OCI-LY7 (cell line): ENCODE results near the gene UBE2U. TPM values are rescaled to one million over a fixed set of nuclear protein-coding genes. Genes with fewer than 3 reads are reported as not detected.

Experiments used
- BruUV-seq: library from RNA; stranded (reverse); fragments of 400-500 nt; replicated peaks from 2 replicates; lab custom pipeline; 2021; lab: Mats Ljungman, UMichigan
- CTCF ChIA-PET: fragments of 300-600 bp; sonication (Branson Sonifier 250); formaldehyde crosslinking; loops from one replicate; lab custom pipeline; 2022; ENCODE audit warnings: antibody characterized with exemption; ENCODE audit not compliant: unreplicated experiment; lab: Charles Lee
- POLR2A ChIA-PET: fragments of 300-600 bp; sonication (Branson Sonifier 250); formaldehyde crosslinking; loops from one replicate; lab custom pipeline; 2022; ENCODE audit warnings: antibody characterized with exemption; lab: Charles Lee
- DNase-seq: peaks from one replicate; pipeline ENCODE4 v3.0.0-alpha.2; 2015; ENCODE audit warnings: low spot score
- H2AFZ ChIP-seq: fragments of 200-600 bp; sonication (generic), shearing (Covaris generic); 2 replicates; pipeline ENCODE4 v1.6.1; 2014; ENCODE audit warnings: mild to moderate bottlenecking, antibody characterized with exemption, low read length, moderate library complexity
- H3K27ac ChIP-seq: fragments of 200-600 bp; sonication (generic); 2 replicates; pipeline ENCODE4 v1.5.1; 2014; ENCODE audit warnings: mixed run types, low read depth, mild to moderate bottlenecking, moderate library complexity, low read length, inconsistent platforms; ENCODE audit not compliant: poor library complexity, severe bottlenecking
- H3K36me3 ChIP-seq: fragments of 200-600 bp; sonication (generic); 2 replicates; pipeline ENCODE4 v1.6.1; 2014; ENCODE audit warnings: mild to moderate bottlenecking, antibody characterized with exemption, low read length, moderate library complexity, mixed read lengths; ENCODE audit not compliant: insufficient read depth
- H3K4me1 ChIP-seq: fragments of 200-600 bp; sonication (generic); 2 replicates; pipeline ENCODE4 v1.5.1; 2014; ENCODE audit warnings: mild to moderate bottlenecking, low read length; ENCODE audit not compliant: insufficient read depth, poor library complexity, severe bottlenecking
- H3K4me2 ChIP-seq: fragments of 200-600 bp; sonication (generic); 2 replicates; pipeline ENCODE4 v1.6.1; 2014; ENCODE audit warnings: mild to moderate bottlenecking, low read length
- H3K4me3 ChIP-seq: fragments of 200-600 bp; sonication (generic); 2 replicates; pipeline ENCODE4 v1.5.1; 2014; ENCODE audit warnings: mild to moderate bottlenecking, low read depth, low read length; ENCODE audit not compliant: poor library complexity, severe bottlenecking
- H3K79me2 ChIP-seq: fragments of 200-600 bp; sonication (generic); 2 replicates; pipeline ENCODE4 v1.6.1; 2016; ENCODE audit warnings: low read depth, mild to moderate bottlenecking, low read length, moderate library complexity, mixed read lengths; ENCODE audit not compliant: insufficient read depth
- H3K9me2 ChIP-seq: fragments of 200-600 bp; sonication (generic); 2 replicates; pipeline ENCODE4 v1.6.1; 2016; ENCODE audit warnings: mild to moderate bottlenecking, low read length, mixed read lengths; ENCODE audit not compliant: insufficient read depth
- H3K9me3 ChIP-seq: fragments of 200-600 bp; sonication (generic); 2 replicates; pipeline ENCODE4 v1.6.1; 2014; ENCODE audit warnings: mild to moderate bottlenecking, mixed run types, low read length, mixed read lengths
- H4K20me1 ChIP-seq: fragments of 200-600 bp; sonication (generic); 2 replicates; pipeline ENCODE4 v1.6.1; 2014; ENCODE audit warnings: mild to moderate bottlenecking, antibody characterized with exemption, low read length, moderate library complexity, mixed read lengths; ENCODE audit not compliant: insufficient read depth
- CTCF ChIP-seq: fragments of 200-600 bp; sonication (generic); conservative IDR thresholded peaks from 2 replicates; pipeline ENCODE4 v1.5.1; 2014; ENCODE audit warnings: mild to moderate bottlenecking, antibody characterized with exemption, low read length, moderate library complexity, mixed read lengths
- EZH2phosphoT487 ChIP-seq: fragments of 200-600 bp; sonication (generic); IDR thresholded peaks from 2 replicates; pipeline ENCODE4 v1.6.1; 2018; ENCODE audit warnings: low read depth, borderline replicate concordance, mild to moderate bottlenecking, mixed run types, antibody characterized with exemption, low read length, moderate library complexity, mixed read lengths
- intact Hi-C: fragments of 100-400 bp; cut with micrococcal nuclease; formaldehyde crosslinking; loops from one replicate; pipeline ENCODE4 v1.10.0; 2022; ENCODE audit not compliant: unreplicated experiment
- total RNA-seq, 2 experiments: library from RNA; depleted of rRNA in 1 of 2; stranded (reverse); fragments of >200 nt in 1 of 2; shearing (Covaris generic) in 1 of 2; gene quantifications; 2 replicates each; pipeline ENCODE4 v1.2.3, GENCODE V29; 2014 to 2022

Gene UBE2U
- total RNA-seq, 2 experiments from 2014 or later: not detected

GRCh38 chr1:64308866-64309265, 105.4 kb downstream of the UBE2U start:
- no peak for DNase-seq
- no peaks in the 10 kb centered on the region for H3K4me1 ChIP-seq
- no peaks in the 10 kb centered on the region for H3K79me2 ChIP-seq
- H4K20me1 ChIP-seq: no peaks in the 10 kb centered on the region
- H2AFZ ChIP-seq: no peak overlapping the region
- no TSS peak for BruUV-seq
- no peak overlapping the region for H3K4me3 ChIP-seq
- POLR2A ChIA-PET: no interaction called here
- intact Hi-C loops: no loop called here
- no peak for TF ChIP-seq CTCF
- TF ChIP-seq EZH2phosphoT487: no peak
- no peaks in the 10 kb centered on the region for H3K9me2 ChIP-seq
- CTCF ChIA-PET: no interaction called here
- H3K36me3 ChIP-seq: no peaks in the 10 kb centered on the region
- H3K9me3 ChIP-seq: no peaks in the 10 kb centered on the region
- no peak overlapping the region for H3K27ac ChIP-seq
- no peak overlapping the region for H3K4me2 ChIP-seq

DNA sequence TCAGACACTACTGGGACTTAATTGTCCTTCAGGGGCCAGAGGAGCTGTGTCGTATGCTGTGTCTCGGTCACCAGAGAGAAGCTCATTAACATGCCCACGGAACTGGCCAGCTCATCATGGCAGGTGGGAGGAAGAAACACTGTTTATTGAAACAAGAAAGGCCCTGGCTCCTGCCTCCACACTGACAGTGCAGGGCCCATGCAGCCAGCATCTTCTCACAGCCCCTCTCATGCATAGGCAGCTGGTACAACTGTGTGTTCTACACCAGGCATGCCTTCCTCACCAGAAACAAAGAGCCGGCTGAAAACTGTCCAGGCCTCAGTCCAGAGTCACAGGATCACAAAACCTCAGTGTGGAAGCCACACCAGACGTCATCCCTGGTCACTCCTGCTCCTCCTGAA, 106.0 kb downstream of the UBE2U start:
- ChIA-PET POLR2A (no interaction called here), CTCF (no interaction called here)
- H3K4me1 ChIP-seq: no peaks in the 10 kb centered on the region
- no peak overlapping the region for H3K4me3 ChIP-seq
- intact Hi-C loops: no loop called here
- H3K9me2 ChIP-seq: no peaks in the 10 kb centered on the region
- H4K20me1 ChIP-seq: no peaks in the 10 kb centered on the region
- no peak for TF ChIP-seq EZH2phosphoT487
- TF ChIP-seq CTCF: no peak
- no peak overlapping the region for H3K4me2 ChIP-seq
- H3K79me2 ChIP-seq: no peaks in the 10 kb centered on the region
- no peaks in the 10 kb centered on the region for H3K9me3 ChIP-seq
- H2AFZ ChIP-seq: no peak overlapping the region
- H3K36me3 ChIP-seq: no peaks in the 10 kb centered on the region
- no TSS peak for BruUV-seq
- DNase-seq: no peak
- no peak overlapping the region for H3K27ac ChIP-seq

DNA sequence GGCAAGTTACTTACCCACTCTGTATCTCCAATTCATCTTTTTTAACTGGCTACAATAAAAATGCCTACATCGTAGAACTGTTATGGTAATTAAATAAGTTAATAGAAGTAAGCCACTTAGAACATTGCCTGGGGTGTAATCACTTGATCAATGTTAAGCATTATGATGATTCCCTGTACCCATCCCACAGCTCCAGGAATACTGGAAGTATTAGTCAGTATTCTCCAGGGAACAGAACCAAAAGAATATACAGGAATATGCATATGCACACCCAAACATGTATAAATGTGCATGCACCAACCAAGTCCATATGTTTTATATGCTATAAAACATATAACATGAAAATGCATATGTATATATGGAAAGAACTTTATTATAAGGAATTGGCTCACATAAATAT, 107.3 kb downstream of the UBE2U start:
- H2AFZ ChIP-seq: no peak overlapping the region
- intact Hi-C loops: no loop called here
- ChIA-PET POLR2A (no interaction called here), CTCF (no interaction called here)
- no TSS peak for BruUV-seq
- H3K4me1 ChIP-seq: no peaks in the 10 kb centered on the region
- no peaks in the 10 kb centered on the region for H3K36me3 ChIP-seq
- no peak overlapping the region for H3K4me2 ChIP-seq
- no peaks in the 10 kb centered on the region for H3K9me2 ChIP-seq
- no peaks in the 10 kb centered on the region for H3K79me2 ChIP-seq
- H4K20me1 ChIP-seq: no peaks in the 10 kb centered on the region
- no peak overlapping the region for H3K27ac ChIP-seq
- TF ChIP-seq EZH2phosphoT487 (no peak), CTCF (no peak)
- no peak for DNase-seq
- no peak overlapping the region for H3K4me3 ChIP-seq
- no peaks in the 10 kb centered on the region for H3K9me3 ChIP-seq
